Activated CD8-positive, alpha-beta T cell treated with anti-CD3 and anti-CD28 coated beads, Interleukin-2, amount 10 ng/mL, durations not matched to agents 7 days and 5 days (primary cell): Measurements from ENCODE around the gene DNAJB14. TPM values are rescaled to one million over a fixed set of nuclear protein-coding genes. Genes with fewer than 3 reads are reported as not detected.

Experiments
- ATAC-seq: fragments of 150-1000 bp; cut with Tn5 transposase; one replicate; pipeline ENCODE4 v1.10.0; 2021; ENCODE audit warnings: moderate library complexity
- CTCF ChIA-PET: fragments of 350-600 bp; sonication (Branson Sonifier 250); formaldehyde crosslinking; loops from one replicate; lab custom pipeline; 2021; ENCODE audit warnings: antibody characterized with exemption; lab: Charles Lee
- POLR2A ChIA-PET: fragments of 350-600 bp; sonication (Branson Sonifier 250); formaldehyde crosslinking; loops from one replicate; lab custom pipeline; 2021; ENCODE audit warnings: antibody characterized with exemption; lab: Charles Lee
- DNase-seq: peaks from one replicate; pipeline ENCODE4 v3.0.0-alpha.2; 2020
- H3K27ac Mint-ChIP-seq: one replicate; pipeline ENCODE4 v1.8.0; 2021; ENCODE audit warnings: mild to moderate bottlenecking, mixed read lengths
- H3K27me3 Mint-ChIP-seq: one replicate; pipeline ENCODE4 v1.8.0; 2021; ENCODE audit warnings: low read depth, mixed read lengths
- H3K36me3 Mint-ChIP-seq: one replicate; pipeline ENCODE4 v1.8.0; 2021; ENCODE audit warnings: low read depth, mixed read lengths
- H3K4me1 Mint-ChIP-seq: one replicate; pipeline ENCODE4 v1.8.0; 2021; ENCODE audit warnings: low read depth, mixed read lengths
- H3K4me3 Mint-ChIP-seq: one replicate; pipeline ENCODE4 v1.8.0; 2021; ENCODE audit warnings: mild to moderate bottlenecking, mixed read lengths
- H3K9me3 Mint-ChIP-seq: one replicate; pipeline ENCODE4 v1.8.0; 2022; ENCODE audit warnings: mixed read lengths; ENCODE audit not compliant: insufficient read depth
- total RNA-seq, 2 experiments: library from RNA; stranded (reverse); gene quantifications; one replicate each; pipeline ENCODE4 v1.2.3, GENCODE V29; 2021

The DNAJB14 gene
- total RNA-seq, 2 experiments from 2014 or later = 52.7 to 54.6 TPM

- H3K9me3 Mint-ChIP-seq = no peaks in the 10 kb centered on the region
- peak overlapping the region; percentile 9 for H3K4me3 Mint-ChIP-seq
- no peak for ATAC-seq
- H3K27me3 Mint-ChIP-seq = no peaks in the 10 kb centered on the region
- no peak for DNase-seq
- POLR2A ChIA-PET = no interaction called here
- peaks cover 63% of the 10 kb centered on the region for H3K36me3 Mint-ChIP-seq
- CTCF ChIA-PET = no interaction called here
- H3K27ac Mint-ChIP-seq = no peak overlapping the region
- H3K4me1 Mint-ChIP-seq = peaks cover 60% of the 10 kb centered on the region
Observed at GRCh38 chr4:99943904-99944437, 2.4 kb downstream of the DNAJB14 start.

DNA sequence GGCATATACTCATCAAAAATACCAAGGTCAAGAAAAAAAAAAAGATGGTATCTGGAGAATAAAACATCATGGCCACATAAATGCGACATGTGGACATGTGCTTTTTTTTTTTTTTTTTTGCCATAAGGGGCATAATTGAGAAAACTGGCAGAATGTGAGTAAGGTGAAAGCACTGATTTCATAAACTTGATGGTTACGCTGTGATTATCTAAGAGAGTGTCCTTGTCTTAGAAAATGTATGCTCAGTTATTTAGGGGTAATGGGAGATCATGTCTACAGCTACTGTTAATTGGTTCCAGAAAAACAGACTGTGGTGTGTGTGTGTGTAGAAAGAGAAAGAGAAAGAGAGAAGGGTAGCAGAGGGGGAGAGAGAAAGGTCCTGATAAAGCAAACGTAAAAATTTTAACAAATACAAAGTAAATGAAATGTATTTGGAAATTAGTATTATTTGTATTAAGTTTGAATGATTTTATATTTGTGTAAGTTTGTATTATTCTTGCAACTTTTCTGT is 8.1 kb downstream of the DNAJB14 start:
- H3K4me3 Mint-ChIP-seq = no peak overlapping the region
- no peak for ATAC-seq
- H3K27me3 Mint-ChIP-seq = no peaks in the 10 kb centered on the region
- POLR2A ChIA-PET = no interaction called here
- no peak for DNase-seq
- CTCF ChIA-PET = interaction anchor here (1.5 kb wide), 1 partner anchor 11 kb away, joined by 4 read pairs; no protein-coding TSS in a partner anchor
- H3K4me1 Mint-ChIP-seq = peaks cover 29% of the 10 kb centered on the region
- no peak overlapping the region for H3K27ac Mint-ChIP-seq
- peaks cover 11% of the 10 kb centered on the region for H3K9me3 Mint-ChIP-seq
- peaks cover 53% of the 10 kb centered on the region for H3K36me3 Mint-ChIP-seq

- Mint-ChIP-seq H3K27me3 (no peaks in the 10 kb centered on the region), H3K4me1 (peaks cover 26% of the 10 kb centered on the region), H3K9me3 (peaks cover 11% of the 10 kb centered on the region), H3K36me3 (peaks cover 56% of the 10 kb centered on the region), H3K4me3 (no peak overlapping the region), H3K27ac (no peak overlapping the region)
- ATAC-seq (no peak), DNase-seq (no peak)
- POLR2A ChIA-PET = interaction anchor here (1.4 to 1.8 kb wide), 3 partner anchors 12 to 40 kb away, joined by 3 to 8 read pairs (median 5); partner anchors contain the start of genes DNAJB14 and LAMTOR3
- CTCF ChIA-PET = interaction anchor here (1.0 kb wide), 1 partner anchor 8 kb away, joined by 4 read pairs; no protein-coding TSS in a partner anchor
Observed at GRCh38 chr4:99934891-99935290, 11.5 kb downstream of the DNAJB14 start.

- Mint-ChIP-seq H3K9me3 (no peaks in the 10 kb centered on the region), H3K27ac (no peak overlapping the region), H3K4me1 (peaks cover 21% of the 10 kb centered on the region), H3K4me3 (no peak overlapping the region), H3K36me3 (peaks cover 37% of the 10 kb centered on the region), H3K27me3 (no peaks in the 10 kb centered on the region)
- no peak for ATAC-seq
- CTCF ChIA-PET = interaction anchor here (1.0 to 1.3 kb wide), 2 partner anchors 11 to 20 kb away, joined by 3 to 4 read pairs; no protein-coding TSS in a partner anchor
- DNase-seq = no peak
- POLR2A ChIA-PET = interaction anchor here (0.9 kb wide), 1 partner anchor 20 kb away, joined by 3 read pairs; no protein-coding TSS in a partner anchor
Observed at GRCh38 chr4:99927566-99927965, 18.9 kb downstream of the DNAJB14 start.

DNA sequence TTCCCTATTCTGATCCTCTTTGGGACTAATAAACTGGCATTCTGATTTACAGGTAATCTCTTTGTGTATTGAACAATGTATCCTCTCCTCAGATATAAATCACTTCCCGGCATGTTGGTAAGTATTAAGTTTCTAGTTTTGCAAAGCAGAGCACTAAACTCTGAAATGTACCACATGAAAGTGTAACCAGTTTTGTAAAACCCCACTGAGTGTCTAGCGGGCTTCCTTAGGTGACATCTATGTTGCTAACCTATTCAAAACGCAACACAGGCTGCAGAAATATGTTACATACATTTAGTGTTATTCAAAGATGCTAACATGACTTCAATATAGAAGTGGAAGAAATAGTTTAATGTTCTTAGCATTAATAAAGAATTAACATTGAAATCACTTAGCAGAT is 25.2 kb downstream of the DNAJB14 start:
- H3K4me3 Mint-ChIP-seq = no peak overlapping the region
- DNase-seq (peak; percentile 28), ATAC-seq (peak; percentile 84)
- no peaks in the 10 kb centered on the region for H3K9me3 Mint-ChIP-seq
- H3K4me1 Mint-ChIP-seq = peaks cover 23% of the 10 kb centered on the region
- CTCF ChIA-PET = interaction anchor here (1.0 to 2.1 kb wide), 2 partner anchors 19 to 27 kb away, joined by 4 to 6 read pairs; no protein-coding TSS in a partner anchor
- no peaks in the 10 kb centered on the region for H3K27me3 Mint-ChIP-seq
- peaks cover 46% of the 10 kb centered on the region for H3K36me3 Mint-ChIP-seq
- peak overlapping the region; percentile 21 for H3K27ac Mint-ChIP-seq
- POLR2A ChIA-PET = interaction anchor here (1.1 to 2.3 kb wide), 2 partner anchors 25 to 28 kb away, joined by 3 to 9 read pairs; partner anchors contain the start of gene DNAJB14

GRCh38 chr4:99918656-99919055 is 27.8 kb downstream of the DNAJB14 start:
- H3K27ac Mint-ChIP-seq = no peak overlapping the region
- H3K4me1 Mint-ChIP-seq = peaks cover 27% of the 10 kb centered on the region
- DNase-seq (no peak), ATAC-seq (no peak)
- peaks cover 58% of the 10 kb centered on the region for H3K36me3 Mint-ChIP-seq
- H3K9me3 Mint-ChIP-seq = no peaks in the 10 kb centered on the region
- ChIA-PET POLR2A (interaction anchor here (1.1 kb wide), 1 partner anchor 24 kb away, joined by 3 read pairs; no protein-coding TSS in a partner anchor), CTCF (interaction anchor here (1.3 to 1.6 kb wide), 2 partner anchors 21 to 175 kb away, joined by 3 to 4 read pairs; no protein-coding TSS in a partner anchor)
- H3K4me3 Mint-ChIP-seq = no peak overlapping the region
- H3K27me3 Mint-ChIP-seq = no peaks in the 10 kb centered on the region

- Mint-ChIP-seq H3K4me3 (no peak overlapping the region), H3K4me1 (peaks cover 27% of the 10 kb centered on the region), H3K27ac (no peak overlapping the region), H3K9me3 (no peaks in the 10 kb centered on the region), H3K27me3 (no peaks in the 10 kb centered on the region), H3K36me3 (peaks cover 63% of the 10 kb centered on the region)
- DNase-seq (no peak), ATAC-seq (no peak)
- POLR2A ChIA-PET = interaction anchor here (1.1 kb wide), 1 partner anchor 23 kb away, joined by 3 read pairs; no protein-coding TSS in a partner anchor
- CTCF ChIA-PET = interaction anchor here (1.3 to 1.6 kb wide), 2 partner anchors 22 to 176 kb away, joined by 3 to 4 read pairs; no protein-coding TSS in a partner anchor
Observed at GRCh38 chr4:99917575-99917974, 28.8 kb downstream of the DNAJB14 start.

DNA sequence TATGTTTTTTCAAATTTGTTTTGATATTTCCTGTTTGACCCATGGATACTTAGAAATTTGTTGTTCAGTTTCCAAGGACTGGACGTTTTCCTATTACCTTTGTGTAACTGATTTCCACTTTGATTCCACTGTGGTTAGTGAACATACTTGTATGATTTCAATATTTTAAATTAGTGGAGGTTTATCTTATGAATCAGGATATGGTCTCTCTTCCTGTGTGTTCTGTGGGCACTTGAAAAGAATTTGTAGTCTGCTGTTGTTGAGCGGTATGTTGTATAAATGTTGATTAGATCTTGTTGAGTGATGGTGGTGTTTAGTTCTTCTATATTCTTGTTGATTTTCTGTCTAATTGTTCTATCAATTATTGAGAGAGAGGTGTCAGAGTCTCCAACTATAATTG is 31.0 kb downstream of the DNAJB14 start:
- H3K27ac Mint-ChIP-seq = peak overlapping the region; percentile 51
- peaks cover 20% of the 10 kb centered on the region for H3K4me1 Mint-ChIP-seq
- H3K9me3 Mint-ChIP-seq = no peaks in the 10 kb centered on the region
- peaks cover 60% of the 10 kb centered on the region for H3K36me3 Mint-ChIP-seq
- H3K27me3 Mint-ChIP-seq = no peaks in the 10 kb centered on the region
- POLR2A ChIA-PET = no interaction called here
- CTCF ChIA-PET = no interaction called here
- no peak overlapping the region for H3K4me3 Mint-ChIP-seq
- ATAC-seq (no peak), DNase-seq (no peak)

DNA sequence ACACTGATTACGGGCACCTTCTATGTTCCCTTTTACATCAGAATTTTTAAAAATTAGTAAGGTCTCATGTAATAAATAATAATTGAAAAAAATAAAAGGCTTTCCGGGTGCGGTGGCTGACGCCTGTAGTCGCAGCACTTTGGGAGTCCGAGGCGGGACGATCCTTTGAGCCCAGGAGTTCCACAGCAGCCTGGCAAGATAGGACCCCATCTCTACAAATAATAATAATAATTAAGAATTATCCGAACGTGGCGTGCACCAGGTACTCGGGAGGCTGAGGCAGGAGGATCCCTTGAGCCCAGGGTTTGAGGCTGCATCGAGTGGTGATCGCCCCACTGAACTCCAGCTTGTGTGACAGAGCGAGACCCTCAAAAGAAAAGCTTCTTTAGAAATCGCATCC is 51.4 kb downstream of the DNAJB14 start:
- Mint-ChIP-seq H3K4me1 (peaks cover 35% of the 10 kb centered on the region), H3K9me3 (no peaks in the 10 kb centered on the region), H3K36me3 (peaks cover 21% of the 10 kb centered on the region), H3K4me3 (peak overlapping the region; percentile 96), H3K27me3 (no peaks in the 10 kb centered on the region), H3K27ac (peak overlapping the region; percentile 89)
- CTCF ChIA-PET = interaction anchor here (1.0 to 2.7 kb wide), 6 partner anchors 11 to 87 kb away, joined by 3 to 23 read pairs (median 6); partner anchors contain the start of gene DNAJB14
- POLR2A ChIA-PET = interaction anchor here (0.6 to 2.9 kb wide), 11 partner anchors 8 to 331 kb away, joined by 3 to 55 read pairs (median 5); partner anchors contain the start of genes DAPP1, DNAJB14, H2AZ1 and TRMT10A
- no peak for DNase-seq
- no peak for ATAC-seq

DNA sequence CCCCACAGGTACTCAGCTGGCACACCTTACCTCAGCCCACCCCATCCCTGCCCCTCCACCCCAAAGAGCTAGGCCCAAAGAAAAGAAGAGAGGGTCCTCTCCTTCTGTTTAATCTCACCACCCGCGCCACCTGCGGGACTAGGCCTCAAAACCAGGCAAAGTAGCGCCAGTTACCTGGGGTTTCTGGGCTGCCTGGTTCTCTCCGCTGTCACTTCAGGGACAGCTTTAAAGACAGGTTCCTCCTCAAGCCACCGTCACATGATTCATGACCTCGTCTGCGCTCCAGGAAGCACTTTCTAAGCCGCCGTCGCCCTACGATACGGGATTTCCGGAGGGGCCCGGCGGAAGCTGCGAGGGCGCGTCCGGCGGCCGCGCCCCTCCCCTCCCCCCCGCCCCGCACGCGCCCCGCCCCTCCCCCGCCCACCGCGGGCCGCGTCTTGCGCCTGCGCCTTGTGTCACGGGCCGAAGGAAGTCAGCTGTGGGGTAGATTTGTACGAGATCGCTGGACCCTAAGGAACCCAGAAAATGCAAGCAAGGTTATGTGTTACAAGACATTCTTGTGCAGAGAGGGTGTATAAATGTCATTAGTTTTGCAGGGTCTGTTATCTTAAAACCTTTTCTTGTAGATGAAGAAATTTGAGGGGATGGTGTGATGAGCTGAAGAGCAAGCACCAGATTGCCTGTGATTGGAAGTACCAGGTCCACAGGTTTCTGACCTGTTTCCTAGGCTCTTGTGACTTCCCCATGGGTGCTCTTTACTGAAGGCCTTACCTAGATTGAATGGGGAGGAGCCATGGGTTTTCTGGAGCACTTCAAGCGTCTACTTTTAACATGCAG is 52.0 kb downstream of the DNAJB14 start, which contains the start of gene LAMTOR3:
LAMTOR3 (minus strand) TSS at position 267 of the 837 bp plus-strand sequence. CDS start 464 bp downstream, outside the sequence.
- Mint-ChIP-seq H3K27me3 (no peaks in the 10 kb centered on the region), H3K4me1 (peaks cover 38% of the 10 kb centered on the region), H3K27ac (peak within 1 kb of the TSS; percentile 96), H3K36me3 (peaks cover 21% of the 10 kb centered on the region), H3K9me3 (no peaks in the 10 kb centered on the region), H3K4me3 (peak within 1 kb of the TSS; percentile 96)
- peak; percentile 99 for ATAC-seq
- ChIA-PET CTCF (interaction anchor here (0.6 to 2.7 kb wide), 9 partner anchors 10 to 334 kb away, joined by 3 to 23 read pairs (median 4); partner anchors contain the start of gene DNAJB14), POLR2A (interaction anchor here (0.6 to 2.9 kb wide), 13 partner anchors 9 to 806 kb away, joined by 3 to 55 read pairs (median 4); partner anchors contain the start of genes ADH5, DAPP1, DNAJB14 and H2AZ1)
- peak; percentile 94 for DNase-seq

DNA sequence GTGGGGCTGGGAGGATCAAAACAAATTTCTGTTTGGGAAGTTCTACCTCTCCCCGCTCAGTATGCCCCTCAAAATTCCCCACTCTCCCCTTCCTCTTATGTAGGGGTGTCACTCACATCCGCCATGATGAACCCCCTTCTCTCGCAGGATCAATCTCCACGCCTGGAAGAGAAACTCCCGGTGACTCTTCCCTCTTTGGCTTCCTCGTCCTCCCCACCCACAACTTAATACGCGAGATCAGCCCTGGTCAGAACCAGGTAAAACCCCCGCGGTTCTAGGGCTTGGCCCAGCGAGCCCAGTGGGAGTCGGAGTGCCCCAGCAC is 52.6 kb downstream of the DNAJB14 start:
- H3K4me1 Mint-ChIP-seq = peaks cover 40% of the 10 kb centered on the region
- no peaks in the 10 kb centered on the region for H3K9me3 Mint-ChIP-seq
- no peak for ATAC-seq
- CTCF ChIA-PET = interaction anchor here (0.6 to 2.7 kb wide), 6 partner anchors 9 to 333 kb away, joined by 3 to 23 read pairs (median 6); partner anchors contain the start of gene DNAJB14
- H3K4me3 Mint-ChIP-seq = peak overlapping the region; percentile 96
- POLR2A ChIA-PET = interaction anchor here (0.6 to 2.9 kb wide), 8 partner anchors 14 to 805 kb away, joined by 3 to 55 read pairs (median 6); partner anchors contain the start of genes ADH5, DAPP1, DNAJB14 and H2AZ1
- no peak for DNase-seq
- H3K36me3 Mint-ChIP-seq = peaks cover 22% of the 10 kb centered on the region
- peak overlapping the region; percentile 96 for H3K27ac Mint-ChIP-seq
- no peaks in the 10 kb centered on the region for H3K27me3 Mint-ChIP-seq
